GM18526 (cell line): ENCODE measurements around the gene JAK2.

ENCODE experiments used
- POLR2A ChIP-seq: IDR thresholded peaks from 3 replicates; pipeline ENCODE4 v1.6.1; 2011; ENCODE audit not compliant: insufficient read length; ENCODE audit errors: extremely low read depth

Gene JAK2

DNA sequence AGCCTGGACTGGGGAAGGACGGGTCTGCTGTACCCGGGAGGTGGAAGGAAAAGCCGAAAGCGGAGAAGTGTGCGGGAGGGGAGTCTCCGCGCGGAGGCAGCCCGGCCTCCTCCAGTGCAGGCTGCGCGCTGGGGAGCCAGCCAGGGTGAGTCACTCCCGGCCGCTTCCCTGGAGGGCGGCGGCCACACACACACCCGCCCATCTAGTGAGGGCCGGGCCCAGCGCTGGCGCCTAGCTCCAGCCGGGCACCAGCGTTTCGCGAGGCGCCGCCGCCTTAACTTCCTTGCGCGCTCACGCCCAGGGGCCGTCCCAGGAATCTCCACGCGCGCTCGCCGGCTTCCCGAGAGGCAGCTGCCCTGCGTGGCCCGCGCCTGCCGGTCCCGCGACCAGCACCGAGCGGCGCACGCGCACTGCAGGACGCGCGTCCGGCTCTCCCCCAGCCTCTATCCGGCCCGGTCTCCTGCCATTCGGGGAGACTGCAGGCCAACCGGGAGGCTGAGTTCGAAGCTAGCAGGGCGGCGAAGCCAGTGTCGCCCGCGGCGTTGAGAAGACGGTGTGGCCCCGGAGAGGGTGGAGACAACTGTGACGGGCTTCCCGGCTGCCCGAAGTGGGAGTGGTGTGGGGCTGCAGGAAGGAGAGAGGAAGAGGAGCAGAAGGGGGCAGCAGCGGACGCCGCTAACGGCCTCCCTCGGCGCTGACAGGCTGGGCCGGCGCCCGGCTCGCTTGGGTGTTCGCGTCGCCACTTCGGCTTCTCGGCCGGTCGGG, at the start of gene JAK2:
Gene JAK2, plus strand, starts transcription at position 652 of the 765 bp plus-strand sequence. CDS start 36,716 bp downstream, outside the sequence.
- TF ChIP-seq POLR2A = peak; percentile 90

DNA sequence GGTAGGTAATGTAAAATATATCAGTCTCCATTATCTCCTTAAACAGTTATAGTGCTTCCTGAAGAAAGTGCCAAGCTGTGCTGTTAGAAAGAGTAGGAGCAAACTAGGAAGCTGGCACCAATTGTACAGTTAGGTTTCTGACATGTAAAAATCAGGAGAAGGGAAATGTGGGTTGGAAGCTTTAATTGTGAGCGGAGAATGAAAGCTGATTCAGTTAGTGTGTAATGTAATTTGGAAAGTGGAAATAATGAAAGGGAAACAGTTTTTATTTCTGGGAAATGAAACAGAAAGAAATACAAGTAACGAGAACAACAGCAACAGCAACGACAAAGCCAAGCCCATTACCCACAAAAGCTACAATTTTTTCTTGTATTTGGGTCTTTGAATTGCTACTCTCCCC, 48.8 kb upstream of the JAK2 start:
- TF ChIP-seq POLR2A = no peak

DNA sequence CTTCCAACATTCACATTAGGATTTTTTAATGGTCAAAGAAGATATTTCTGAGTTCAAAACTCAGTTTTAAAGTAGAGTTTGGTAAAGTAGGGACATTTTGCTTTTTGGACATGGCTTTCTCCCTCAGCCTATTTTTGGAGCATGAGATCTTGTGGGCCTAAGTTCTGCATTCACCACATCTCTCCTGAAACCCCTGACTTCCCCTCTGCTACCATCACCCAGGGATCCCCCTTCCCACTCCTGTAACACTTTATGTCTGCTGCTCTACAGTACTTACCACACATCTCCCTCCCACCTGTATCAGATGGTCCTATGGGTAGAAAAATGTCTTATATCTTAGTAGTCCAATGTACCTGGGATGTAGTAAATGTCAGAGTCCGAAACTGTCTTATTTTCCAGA, 48.2 kb upstream of the JAK2 start:
- TF ChIP-seq POLR2A = no peak

DNA sequence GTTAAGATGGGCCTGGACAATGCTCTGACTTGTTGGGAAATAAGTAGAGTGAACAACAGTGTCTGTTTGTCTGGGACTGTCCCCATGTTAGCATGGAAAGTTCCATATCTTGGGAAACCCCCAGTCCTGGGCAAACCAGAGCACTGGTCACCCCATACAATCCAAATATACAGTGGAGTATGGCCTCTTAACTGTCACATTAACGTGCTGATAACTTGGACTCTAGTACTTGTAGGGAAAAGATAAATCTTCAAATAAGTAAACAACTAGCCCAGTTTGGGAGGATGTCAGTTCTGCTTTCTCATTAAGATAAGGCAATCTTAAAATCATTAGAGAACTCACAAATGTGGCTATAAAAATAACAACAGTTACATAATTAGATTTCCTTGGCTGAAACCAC, 47.6 kb upstream of the JAK2 start:
- no peak for TF ChIP-seq POLR2A

DNA sequence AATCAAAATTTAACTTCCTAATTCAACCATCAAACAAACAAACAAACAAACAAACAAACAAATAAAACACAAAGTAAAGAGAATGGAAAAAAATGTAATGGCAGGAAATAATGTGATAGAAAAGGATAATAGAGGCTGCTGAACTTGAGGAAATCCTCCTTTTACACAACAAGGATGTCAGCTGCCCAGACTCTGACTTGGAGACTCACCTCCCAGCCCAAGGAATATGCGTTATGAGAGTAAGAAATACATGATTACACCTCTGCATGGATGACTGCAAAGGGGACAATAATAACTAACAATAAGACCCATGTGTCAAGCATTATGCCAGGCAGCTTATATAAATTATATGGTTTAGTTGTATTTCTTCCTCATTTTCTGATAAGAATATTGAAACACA, 46.6 kb upstream of the JAK2 start:
- TF ChIP-seq POLR2A = no peak

DNA sequence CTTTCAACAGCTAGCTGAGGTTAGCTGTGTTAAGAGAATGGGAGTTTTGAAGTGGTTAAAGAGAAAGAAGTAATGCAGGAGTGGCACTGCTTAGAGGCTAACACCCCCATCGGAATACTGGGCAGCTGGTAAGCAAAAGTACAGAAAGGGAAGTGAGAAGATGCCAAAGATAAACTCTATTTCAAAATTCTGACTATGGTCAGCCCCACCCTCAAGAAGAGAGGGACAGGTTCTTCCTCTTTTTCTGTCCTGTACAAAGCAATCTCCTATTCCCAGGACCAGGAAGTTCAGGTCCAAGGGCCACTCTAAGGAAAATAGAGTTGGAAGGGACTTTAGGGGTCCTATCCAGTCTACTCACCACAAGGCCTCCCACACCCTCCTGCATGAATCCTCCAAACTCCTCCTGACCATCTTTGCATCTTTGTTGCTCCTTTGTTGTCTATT, 45.9 kb upstream of the JAK2 start:
- no peak for TF ChIP-seq POLR2A

DNA sequence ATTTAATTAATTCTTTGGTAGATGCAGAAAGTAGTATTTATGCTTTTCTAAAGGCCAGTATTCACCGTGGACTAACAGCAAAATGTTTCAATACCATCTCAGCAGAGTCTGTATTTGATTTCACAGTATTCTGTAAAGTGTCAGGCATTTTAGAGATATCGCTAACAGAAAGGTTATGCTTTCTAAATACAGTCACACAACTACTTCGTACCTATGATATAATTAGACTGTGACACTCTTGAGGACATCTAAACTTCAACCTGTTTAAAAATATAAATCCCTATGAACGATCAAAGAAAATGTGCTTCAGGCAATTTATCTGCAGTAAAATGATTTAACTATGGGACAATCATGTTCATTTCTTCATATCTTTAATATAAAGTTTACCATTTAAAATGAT, 41.7 kb upstream of the JAK2 start:
- TF ChIP-seq POLR2A = no peak

DNA sequence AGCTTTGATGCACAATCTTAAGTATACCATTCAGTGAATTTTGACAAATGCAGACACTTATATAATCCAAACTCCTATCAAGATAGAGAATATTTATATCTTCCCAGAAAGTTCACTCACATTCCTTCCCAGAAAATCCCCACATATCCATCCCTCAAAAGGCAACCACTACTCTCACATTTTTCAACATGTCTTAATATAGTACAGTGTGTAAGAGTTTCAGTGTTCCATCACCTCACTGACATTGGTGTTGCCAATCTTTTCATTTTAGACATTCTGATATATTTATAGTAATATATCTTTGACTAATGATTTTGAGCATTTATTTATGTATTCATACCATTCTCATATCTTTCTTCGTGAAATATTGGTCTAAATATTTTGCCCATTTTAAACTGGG, 38.1 kb upstream of the JAK2 start:
- no peak for TF ChIP-seq POLR2A

DNA sequence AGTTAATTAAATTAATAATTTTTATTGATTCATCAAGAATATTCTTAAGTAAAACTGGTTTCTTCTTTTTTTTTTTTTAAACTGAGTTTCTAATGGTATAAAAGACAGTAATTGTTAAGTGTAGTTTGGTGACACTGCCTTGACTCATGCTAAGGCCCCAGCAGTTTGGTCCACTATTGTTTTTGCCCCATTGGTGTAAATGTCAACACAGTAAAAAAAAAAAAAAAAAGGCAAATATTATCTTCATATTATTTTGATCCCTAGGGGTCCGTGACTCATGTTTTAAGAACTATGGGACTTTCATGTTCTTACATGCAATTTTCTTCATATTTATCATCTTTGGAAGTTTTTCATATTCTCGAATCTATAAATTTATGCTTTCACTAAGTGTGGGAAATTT, 29.2 kb upstream of the JAK2 start:
- TF ChIP-seq POLR2A = no peak

DNA sequence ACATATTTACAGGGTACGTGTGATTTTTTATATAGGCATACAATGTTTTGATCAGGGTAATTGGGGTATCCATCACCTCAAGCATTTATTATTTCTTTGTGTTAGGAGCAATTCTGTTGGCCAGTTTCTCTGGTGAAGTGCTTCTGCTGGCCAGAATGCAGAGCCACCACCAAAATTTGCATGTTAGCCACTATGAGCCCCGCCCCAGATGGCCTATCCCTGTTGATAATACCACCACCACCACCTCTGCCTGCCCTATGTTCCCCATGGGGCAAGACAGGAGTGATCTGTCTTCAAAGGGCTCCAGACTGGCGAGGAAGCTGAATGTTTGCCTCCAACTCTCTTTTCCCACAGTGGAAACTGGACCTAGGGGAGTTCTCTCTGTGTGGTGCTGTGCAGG, 26.0 kb upstream of the JAK2 start:
- TF ChIP-seq POLR2A = no peak

DNA sequence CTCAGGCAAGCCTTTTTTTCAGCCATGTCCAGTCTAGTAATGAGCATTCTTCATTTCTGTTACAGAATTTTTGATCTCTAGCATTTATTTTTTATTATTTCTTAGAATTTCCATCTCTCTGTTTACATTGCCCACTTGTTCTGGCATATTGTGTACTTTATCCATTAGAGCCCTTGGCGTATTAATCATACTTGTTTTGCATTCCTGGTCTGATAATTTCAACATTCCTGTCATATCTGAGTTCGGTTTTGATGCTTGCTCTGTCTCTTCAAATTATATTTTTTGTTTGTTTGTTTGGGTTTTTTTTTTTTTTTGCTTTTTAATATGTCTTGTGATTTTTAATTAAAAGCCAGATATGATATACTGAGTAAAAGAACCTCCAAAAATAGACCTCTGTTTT, 23.0 kb upstream of the JAK2 start:
- TF ChIP-seq POLR2A = no peak

DNA sequence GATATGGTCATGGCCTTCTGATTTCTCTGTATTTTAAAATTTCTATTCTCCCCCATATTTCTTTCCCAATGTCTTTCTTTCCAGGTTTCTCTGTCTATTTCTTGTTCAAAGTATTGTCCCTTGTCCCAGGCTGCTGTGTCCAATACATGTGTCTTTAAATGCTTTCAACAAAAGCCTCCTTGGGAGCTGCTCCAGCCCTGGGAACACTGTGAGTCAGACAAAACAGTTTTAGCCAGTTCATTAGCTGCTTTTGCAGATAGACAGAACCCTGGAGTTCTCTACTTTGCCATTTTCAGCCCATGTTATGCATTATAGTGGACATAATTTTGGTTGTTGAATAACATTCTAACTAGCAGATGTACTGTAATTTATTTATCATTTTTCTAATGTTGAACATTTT, 20.5 kb upstream of the JAK2 start:
- no peak for TF ChIP-seq POLR2A

DNA sequence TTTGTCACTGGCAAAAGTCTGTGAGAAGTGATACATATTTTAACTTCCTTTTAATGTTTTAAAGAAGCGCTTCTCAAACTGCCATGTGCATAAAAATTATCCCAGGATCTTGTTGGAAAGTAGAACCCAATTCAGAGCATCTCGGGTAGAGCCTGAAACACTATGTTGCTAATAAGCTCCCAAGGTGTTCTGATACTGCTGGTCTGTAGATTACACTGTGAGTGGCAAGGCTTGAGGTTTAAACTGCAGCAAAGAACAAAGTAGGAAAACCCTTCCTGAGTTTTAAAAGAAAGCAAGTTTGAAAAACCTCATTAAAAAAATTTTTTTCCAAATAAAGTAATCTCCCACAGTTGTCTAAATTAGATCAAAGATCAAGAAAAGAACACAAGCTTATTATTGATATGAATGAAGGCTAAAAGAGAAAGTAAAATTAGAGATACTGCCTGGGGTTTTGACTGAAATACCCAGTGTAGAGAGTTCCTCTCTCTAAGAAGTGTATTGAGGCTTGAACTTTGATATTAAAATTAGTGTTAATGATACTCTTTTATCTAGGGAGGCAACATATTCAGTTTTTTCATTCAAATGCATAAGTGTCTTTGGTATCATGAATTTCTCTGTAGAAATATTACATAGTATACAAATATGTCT, 19.8 kb upstream of the JAK2 start:
- TF ChIP-seq POLR2A = no peak

DNA sequence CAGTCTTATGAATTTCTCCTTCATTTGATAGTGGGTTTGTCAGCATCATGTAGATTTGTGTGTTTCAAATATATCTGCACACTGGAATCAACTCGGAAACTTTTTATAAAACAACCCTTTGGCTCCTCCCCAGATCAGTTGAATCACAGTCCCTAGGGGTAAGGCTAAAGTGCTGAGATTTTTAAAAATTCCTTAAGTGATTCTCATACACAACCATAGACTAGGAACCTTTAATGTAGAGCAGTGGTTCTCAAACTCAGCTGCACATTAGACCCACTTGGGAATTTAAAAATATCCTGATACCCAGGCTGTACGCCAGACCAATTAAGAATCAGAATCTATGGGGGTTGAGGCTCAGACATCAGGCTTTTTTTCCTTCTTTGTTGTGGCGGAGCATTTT, 17.5 kb upstream of the JAK2 start:
- TF ChIP-seq POLR2A = no peak

DNA sequence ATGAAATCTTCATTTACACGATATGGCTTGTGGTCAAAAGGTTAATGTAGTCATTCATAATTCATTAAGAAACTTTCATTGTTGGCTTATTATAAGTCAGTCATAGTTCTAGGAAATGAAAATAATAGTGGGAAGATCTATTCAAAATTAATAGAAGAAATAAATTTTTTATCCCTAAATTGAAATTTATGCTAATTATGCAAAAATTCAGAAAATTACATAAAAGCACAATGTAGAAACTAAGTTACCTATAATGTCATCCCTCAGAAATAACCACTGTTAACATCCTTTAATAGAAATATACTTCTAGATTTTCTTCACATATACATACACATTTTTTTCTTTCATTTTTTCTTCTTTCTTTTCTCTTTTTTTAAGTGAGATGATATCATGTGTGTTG, 15.9 kb upstream of the JAK2 start:
- no peak for TF ChIP-seq POLR2A

DNA sequence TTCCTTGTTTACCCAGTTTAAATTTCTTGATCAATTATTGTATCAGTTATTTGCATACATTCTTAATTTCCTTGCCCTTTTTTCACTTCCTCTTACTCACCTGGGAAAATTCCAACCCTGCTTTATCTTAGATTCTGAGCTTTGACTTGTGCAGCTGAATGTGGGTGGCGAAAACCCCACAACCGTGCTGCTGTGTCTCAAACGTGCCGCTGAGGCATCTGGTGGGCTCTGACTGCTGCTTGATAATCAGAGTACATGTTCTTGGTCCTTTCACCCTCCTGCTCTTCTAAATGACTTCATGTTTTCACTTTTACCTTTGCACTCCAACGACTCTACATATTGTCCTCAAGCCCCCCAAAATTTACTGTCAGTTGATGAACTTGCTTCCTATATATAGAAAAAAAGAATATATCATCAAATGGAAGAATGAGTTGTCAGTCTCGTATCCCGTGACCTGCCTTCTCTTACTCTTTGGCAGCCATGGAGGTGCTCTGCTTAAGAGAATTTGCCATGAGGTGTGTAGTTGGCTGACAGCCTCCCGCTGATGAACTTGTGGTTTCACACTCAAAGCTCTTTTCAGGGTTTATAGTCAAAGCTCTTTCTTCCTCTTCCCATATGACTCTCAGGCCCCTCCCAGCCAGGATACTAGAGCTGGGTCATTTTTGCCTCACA, 14.0 kb upstream of the JAK2 start:
- no peak for TF ChIP-seq POLR2A
